OCI-LY1 (cell line): ENCODE data around the gene CHN2.

Experiments used
- H2AFZ ChIP-seq: fragments of 200-600 bp; sonication (generic), shearing (Covaris generic); 2 replicates; pipeline ENCODE4 v1.6.0; 2014; ENCODE audit warnings: antibody characterized with exemption, mild to moderate bottlenecking, low read length
- H3F3A ChIP-seq: fragments of 200-600 bp; sonication (generic), shearing (Covaris generic); 2 replicates; pipeline ENCODE4 v1.6.0; 2014; ENCODE audit warnings: mild to moderate bottlenecking, antibody characterized with exemption, low read length, moderate library complexity; ENCODE audit not compliant: insufficient read depth
- H3K27ac ChIP-seq: fragments of 200-600 bp; sonication (generic); 2 replicates; pipeline ENCODE4 v1.5.1; 2014; ENCODE audit warnings: low read length, mixed run types, mild to moderate bottlenecking, low read depth; ENCODE audit not compliant: poor library complexity, severe bottlenecking
- H3K27me3 ChIP-seq: fragments of 200-600 bp; sonication (generic); 2 replicates; pipeline ENCODE4 v1.6.0; 2014; ENCODE audit warnings: antibody characterized with exemption, mild to moderate bottlenecking, low read length, moderate library complexity; ENCODE audit not compliant: insufficient read depth
- H3K36me3 ChIP-seq: fragments of 200-600 bp; sonication (generic); 2 replicates; pipeline ENCODE4 v1.6.1; 2014; ENCODE audit warnings: mild to moderate bottlenecking, antibody characterized with exemption, low read length, moderate library complexity, mixed read lengths; ENCODE audit not compliant: insufficient read depth
- H3K4me1 ChIP-seq: fragments of 200-600 bp; sonication (generic); 2 replicates; pipeline ENCODE4 v1.5.1; 2014; ENCODE audit warnings: mild to moderate bottlenecking, low read length, moderate library complexity; ENCODE audit not compliant: insufficient read depth, severe bottlenecking
- H3K4me2 ChIP-seq: fragments of 200-600 bp; sonication (generic), shearing (Covaris generic); 2 replicates; pipeline ENCODE4 v1.6.1; 2014; ENCODE audit warnings: low read length
- H3K4me3 ChIP-seq: fragments of 200-600 bp; sonication (generic); 2 replicates; pipeline ENCODE4 v1.5.1; 2014; ENCODE audit warnings: low read length, low read depth, mild to moderate bottlenecking, mixed read lengths; ENCODE audit not compliant: poor library complexity, severe bottlenecking
- H3K79me2 ChIP-seq: fragments of 200-600 bp; shearing (Covaris generic); 2 replicates; pipeline ENCODE4 v1.6.1; 2016; ENCODE audit warnings: mixed run types, low read length, mixed read lengths; ENCODE audit not compliant: insufficient read depth
- H3K9ac ChIP-seq: fragments of 200-600 bp; sonication (generic), shearing (Covaris generic); 2 replicates; pipeline ENCODE4 v1.6.1; 2014; ENCODE audit warnings: mild to moderate bottlenecking, low read length, mixed read lengths
- H3K9me2 ChIP-seq: fragments of 200-600 bp; sonication (generic), shearing (Covaris generic); 2 replicates; pipeline ENCODE4 v1.6.1; 2014; ENCODE audit warnings: low read depth, mild to moderate bottlenecking, low read length, mixed read lengths
- H3K9me3 ChIP-seq: fragments of 200-600 bp; shearing (Covaris generic); 2 replicates; pipeline ENCODE4 v1.6.1; 2014; ENCODE audit warnings: low read length, mixed read lengths
- H4K20me1 ChIP-seq: fragments of 200-600 bp; sonication (generic), shearing (Covaris generic); 2 replicates; pipeline ENCODE4 v1.6.0; 2016; ENCODE audit warnings: mild to moderate bottlenecking, low read length; ENCODE audit not compliant: insufficient read depth
- CTCF ChIP-seq: fragments of 200-600 bp; sonication (generic), shearing (Covaris generic); IDR thresholded peaks from 2 replicates; pipeline ENCODE4 v1.5.1; 2017; ENCODE audit warnings: mild to moderate bottlenecking, antibody characterized with exemption, low read length, moderate library complexity, mixed read lengths
- EZH2 ChIP-seq: fragments of 200-600 bp; sonication (generic), shearing (Covaris generic); IDR thresholded peaks from 2 replicates; pipeline ENCODE4 v1.8.0; 2017; ENCODE audit warnings: borderline replicate concordance, mixed run types, mild to moderate bottlenecking, antibody characterized with exemption, low read length, moderate library complexity, mixed read lengths

Gene CHN2

DNA sequence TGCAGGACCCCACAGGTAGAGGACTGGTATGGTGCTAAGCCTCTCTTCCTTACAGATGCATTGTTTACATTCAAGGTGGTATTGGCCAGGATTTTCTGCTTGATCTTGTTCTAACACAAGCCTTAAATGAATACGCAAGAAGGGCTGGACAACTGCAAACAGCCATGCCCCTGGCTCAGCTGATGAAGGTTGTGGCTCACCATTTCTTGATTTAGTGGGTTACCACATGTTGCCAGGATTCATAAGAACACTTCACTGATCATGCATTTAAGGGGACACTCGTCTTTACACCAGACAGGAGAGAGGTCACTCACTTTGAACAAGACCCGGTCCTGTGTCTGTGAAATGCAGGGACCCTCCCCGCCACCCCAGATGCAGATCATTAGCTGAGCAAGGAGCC is 82.2 kb downstream of the CHN2 start:
- Histone ChIP-seq H3K27ac (no peak overlapping the region), H3K9ac (no peak overlapping the region), H3K4me3 (no peak overlapping the region), H3K9me3 (no peaks in the 10 kb centered on the region), H2AFZ (no peak overlapping the region), H3K27me3 (no peaks in the 10 kb centered on the region; the same call in 1 of the 2 replicates), H3K4me1 (no peaks in the 10 kb centered on the region), H4K20me1 (no peaks in the 10 kb centered on the region), H3K36me3 (no peaks in the 10 kb centered on the region), H3K79me2 (no peaks in the 10 kb centered on the region), H3F3A (no peaks in the 10 kb centered on the region), H3K4me2 (no peak overlapping the region), H3K9me2 (no peaks in the 10 kb centered on the region)
- TF ChIP-seq EZH2: no peak
- no peak for TF ChIP-seq CTCF

- H3K27ac ChIP-seq: no peak overlapping the region
- no peaks in the 10 kb centered on the region for H4K20me1 ChIP-seq
- no peaks in the 10 kb centered on the region for H3F3A ChIP-seq
- H3K36me3 ChIP-seq: no peaks in the 10 kb centered on the region
- H3K9me2 ChIP-seq: no peaks in the 10 kb centered on the region
- no peaks in the 10 kb centered on the region for H3K9me3 ChIP-seq
- H3K79me2 ChIP-seq: no peaks in the 10 kb centered on the region
- H2AFZ ChIP-seq: no peak overlapping the region
- no peaks in the 10 kb centered on the region; the same call in 1 of the 2 replicates for H3K27me3 ChIP-seq
- no peak for TF ChIP-seq EZH2
- TF ChIP-seq CTCF: no peak
- no peak overlapping the region for H3K4me2 ChIP-seq
- no peak overlapping the region for H3K9ac ChIP-seq
- no peaks in the 10 kb centered on the region for H3K4me1 ChIP-seq
- no peak overlapping the region for H3K4me3 ChIP-seq
Observed at GRCh38 chr7:29277436-29278215, 83.1 kb downstream of the CHN2 start.

GRCh38 chr7:29278337-29279069 is 83.9 kb downstream of the CHN2 start:
- Histone ChIP-seq H2AFZ (no peak overlapping the region), H3K27me3 (no peaks in the 10 kb centered on the region; the same call in 1 of the 2 replicates), H3K4me3 (no peak overlapping the region), H3K4me2 (no peak overlapping the region), H3K27ac (no peak overlapping the region), H3K9me2 (no peaks in the 10 kb centered on the region), H3K36me3 (no peaks in the 10 kb centered on the region), H3K79me2 (no peaks in the 10 kb centered on the region), H3K9ac (no peak overlapping the region), H4K20me1 (no peaks in the 10 kb centered on the region), H3K4me1 (no peaks in the 10 kb centered on the region), H3K9me3 (no peaks in the 10 kb centered on the region), H3F3A (no peaks in the 10 kb centered on the region)
- TF ChIP-seq EZH2 (no peak), CTCF (no peak)
